HG03521 (cell line): ENCODE results near the gene GTF3C5.
"Not testable (repeated sequence)": the region's sequence is repeated elsewhere in the genome, so short reads cannot be mapped to it uniquely, and the experiment has no call there.

ENCODE experiments used
- ATAC-seq: cut with Tn5 transposase; IDR thresholded peaks from one replicate; pipeline ENCODE4 v1.9.1; 2021; ENCODE audit warnings: mild to moderate bottlenecking, moderate library complexity; ENCODE audit not compliant: unreplicated experiment

Gene GTF3C5

DNA sequence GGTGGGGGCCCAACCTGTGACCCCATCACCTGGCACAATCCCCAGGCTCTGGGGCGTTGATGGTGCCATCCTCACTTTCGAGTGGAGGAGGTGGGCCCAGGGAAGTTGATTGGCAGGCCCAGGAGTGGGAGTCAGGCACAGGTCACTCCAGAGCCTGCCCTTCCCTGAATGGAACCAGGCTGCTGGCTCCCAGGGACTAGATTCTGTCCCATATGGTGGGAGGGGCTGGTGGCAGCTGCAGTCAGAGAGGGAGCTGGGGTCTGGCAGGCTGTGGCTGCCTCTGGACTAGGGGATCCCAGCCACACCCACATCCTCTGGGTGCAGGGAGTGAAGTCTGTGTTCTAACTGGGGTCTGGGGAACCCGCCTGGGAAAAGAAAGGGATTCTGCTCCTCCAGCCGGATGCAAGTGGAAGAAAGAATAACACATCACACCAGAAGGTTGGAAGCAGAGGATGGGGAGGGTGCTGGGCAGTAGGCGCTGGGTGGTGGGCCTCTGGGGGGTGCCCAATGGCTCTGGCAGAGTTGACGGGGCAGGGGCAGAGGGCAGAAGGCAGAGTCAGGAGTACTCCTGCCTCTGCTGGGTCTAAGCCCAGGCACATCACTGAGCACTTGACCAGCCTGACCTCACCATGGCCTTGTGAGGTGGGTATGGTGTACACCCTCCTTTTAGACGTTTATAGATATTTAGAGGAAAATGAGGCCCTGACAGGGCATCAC is 56.8 kb downstream of the GTF3C5 start:
- no peak for ATAC-seq

DNA sequence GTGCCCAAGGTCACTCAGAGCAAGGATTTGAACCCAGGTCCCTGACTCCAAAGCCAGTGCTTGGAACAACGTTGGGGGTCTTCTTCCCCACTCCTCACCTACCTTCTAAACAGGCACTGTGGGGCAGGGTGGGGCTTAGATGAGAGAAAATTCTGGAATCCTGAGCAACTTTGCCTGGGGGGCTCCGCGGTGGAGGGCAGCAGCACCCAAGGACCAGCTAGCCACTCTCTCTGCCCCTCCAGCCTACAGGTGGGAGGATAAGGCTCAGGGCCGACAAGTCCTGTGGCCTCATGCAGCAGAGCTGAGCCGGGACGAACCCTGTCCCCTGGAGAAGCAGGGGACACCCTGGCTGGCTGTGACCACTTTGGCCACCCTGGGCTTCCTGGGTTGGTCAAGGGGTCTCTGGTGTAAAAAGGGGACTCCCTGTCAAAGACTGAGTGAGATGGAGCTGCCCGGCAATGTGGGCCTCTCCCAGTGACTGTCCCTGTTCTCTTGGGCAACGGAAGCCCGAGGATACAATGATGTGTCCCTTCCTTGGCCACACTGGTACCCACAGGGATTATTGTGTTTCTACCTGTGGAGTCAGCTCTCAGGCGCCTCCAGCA is 57.5 kb downstream of the GTF3C5 start:
- no peak for ATAC-seq

DNA sequence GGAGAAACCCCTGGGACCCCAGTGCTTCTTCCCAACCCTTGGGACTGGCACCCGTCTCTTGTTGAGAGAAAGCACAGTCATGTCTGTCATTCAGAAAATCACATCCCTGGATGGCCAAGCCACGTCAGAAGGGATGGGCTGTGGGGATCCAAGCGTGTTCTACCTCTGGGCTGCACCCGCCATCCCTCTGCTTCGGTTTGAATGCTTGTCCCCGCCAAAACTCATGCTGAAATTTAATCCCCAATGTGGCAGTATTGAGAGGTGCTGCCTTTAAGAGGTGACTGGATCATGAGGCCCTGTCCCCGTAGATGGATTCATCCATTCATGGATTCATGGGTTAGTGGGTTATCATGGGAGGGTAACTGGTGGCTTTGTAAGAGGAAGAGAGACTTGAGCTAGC is 58.0 kb downstream of the GTF3C5 start:
- no peak for ATAC-seq

DNA sequence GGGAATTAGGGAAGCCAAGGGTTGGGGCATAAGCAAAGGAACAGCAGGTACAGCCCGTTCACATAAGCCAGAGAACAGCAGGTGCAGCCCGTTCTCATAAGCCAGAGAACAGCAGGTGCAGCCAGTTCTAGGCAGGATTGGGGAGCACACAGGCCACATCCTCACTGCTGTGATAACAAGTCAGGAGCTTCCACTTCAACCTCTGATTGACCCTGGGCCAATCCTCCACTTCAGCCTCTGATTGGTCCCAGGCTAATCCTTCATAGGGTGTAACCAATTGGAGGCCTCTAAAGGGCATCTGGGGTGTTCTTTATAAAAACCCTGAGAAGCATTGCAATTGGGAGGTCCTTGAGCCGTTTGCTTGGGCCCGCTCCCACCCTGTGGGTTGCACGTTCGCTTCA is 58.5 kb downstream of the GTF3C5 start:
- ATAC-seq: no peak

DNA sequence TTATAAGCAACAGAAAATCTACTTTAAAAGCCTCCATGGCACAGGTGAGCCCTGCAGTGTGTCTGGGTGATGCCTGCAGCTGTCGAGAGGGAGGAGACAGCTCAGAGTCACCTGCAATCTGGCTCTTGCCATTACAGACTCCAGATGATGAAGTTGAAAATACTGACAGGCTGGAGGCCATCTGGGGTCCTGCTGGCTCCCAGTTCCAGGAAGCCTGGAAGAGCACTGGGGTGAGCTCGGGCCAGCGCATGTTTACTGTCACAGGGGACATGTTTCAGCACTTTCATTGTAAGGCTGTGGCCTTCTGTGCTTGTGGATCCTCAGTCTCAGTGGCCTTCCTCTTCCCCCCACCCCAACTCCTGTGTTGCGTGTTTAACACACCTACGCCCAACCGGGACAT is 59.4 kb downstream of the GTF3C5 start:
- ATAC-seq: no peak

DNA sequence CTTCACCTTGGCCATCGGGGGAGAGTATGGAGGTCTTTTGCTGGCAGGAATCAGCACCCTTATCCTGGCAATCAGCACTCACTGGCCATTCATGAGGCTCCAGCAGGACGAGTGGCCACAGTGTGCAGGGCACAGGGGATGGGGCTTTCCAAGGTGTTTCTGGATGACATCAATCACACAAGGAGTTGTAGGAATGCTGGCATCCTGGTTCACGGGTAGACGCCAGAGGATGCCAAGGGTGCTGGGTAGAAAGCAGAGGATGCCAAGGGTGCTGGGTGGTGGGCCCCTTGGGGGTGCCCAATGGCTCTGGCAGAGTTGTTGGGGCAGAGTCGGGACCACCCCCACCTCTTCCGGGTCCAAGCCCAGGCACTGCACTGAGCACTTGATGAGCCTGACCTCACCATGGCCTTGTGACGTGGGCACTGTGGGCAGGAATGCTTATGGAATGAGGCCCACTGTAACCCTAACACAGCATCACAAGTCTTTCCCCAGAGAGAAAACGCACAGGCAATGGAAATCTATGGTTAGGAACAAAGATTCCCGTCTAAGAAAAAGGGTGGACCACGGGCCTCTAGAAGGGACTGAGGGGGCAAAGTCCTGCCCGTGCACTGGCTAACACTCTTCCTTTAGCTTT is 60.1 kb downstream of the GTF3C5 start:
- no peak for ATAC-seq

DNA sequence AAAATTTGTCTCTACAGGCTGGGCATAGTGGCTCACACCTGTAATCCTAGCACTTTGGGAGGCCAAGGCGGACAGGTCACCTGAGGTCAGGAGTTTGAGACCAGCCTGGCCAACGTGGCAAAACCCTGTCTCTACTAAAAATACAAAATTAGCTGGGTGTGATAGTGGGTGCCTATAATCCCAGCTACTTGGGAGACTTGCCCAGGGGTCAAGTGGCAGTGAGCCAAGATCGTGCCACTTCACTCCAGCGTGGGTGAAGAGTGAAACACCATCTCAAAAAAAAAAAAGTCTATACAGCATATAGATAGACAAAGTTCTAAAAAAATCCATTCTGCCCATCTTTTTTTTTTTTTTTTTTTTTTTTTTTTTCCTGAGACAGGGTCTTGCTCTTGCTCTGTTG is 63.6 kb downstream of the GTF3C5 start:
- not testable (repeated sequence) for ATAC-seq

DNA sequence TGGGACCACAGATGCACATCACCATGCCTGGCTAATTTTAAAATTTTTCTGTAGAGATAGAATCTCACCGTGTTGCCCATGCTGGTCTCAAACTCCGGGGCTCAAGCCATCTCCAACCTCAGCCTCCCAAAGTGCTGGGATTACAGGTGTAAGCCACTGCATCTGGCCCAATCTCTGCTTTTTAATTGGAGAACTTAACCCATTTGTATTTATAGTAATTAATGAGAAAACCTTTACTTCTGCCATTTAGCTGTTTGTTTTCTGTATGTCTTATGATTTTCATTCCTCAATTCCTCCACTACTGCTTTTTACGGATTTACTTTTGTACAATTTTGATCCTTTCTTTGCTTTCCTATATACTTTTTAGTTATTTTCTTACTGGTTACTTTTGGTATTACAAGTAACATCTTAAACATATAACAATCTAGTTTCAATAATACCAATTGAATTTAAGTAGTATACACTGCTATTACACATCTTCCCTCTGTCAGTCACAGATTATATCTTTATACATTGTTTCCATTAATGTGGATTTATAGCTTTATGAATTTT is 64.1 kb downstream of the GTF3C5 start:
- no peak for ATAC-seq

DNA sequence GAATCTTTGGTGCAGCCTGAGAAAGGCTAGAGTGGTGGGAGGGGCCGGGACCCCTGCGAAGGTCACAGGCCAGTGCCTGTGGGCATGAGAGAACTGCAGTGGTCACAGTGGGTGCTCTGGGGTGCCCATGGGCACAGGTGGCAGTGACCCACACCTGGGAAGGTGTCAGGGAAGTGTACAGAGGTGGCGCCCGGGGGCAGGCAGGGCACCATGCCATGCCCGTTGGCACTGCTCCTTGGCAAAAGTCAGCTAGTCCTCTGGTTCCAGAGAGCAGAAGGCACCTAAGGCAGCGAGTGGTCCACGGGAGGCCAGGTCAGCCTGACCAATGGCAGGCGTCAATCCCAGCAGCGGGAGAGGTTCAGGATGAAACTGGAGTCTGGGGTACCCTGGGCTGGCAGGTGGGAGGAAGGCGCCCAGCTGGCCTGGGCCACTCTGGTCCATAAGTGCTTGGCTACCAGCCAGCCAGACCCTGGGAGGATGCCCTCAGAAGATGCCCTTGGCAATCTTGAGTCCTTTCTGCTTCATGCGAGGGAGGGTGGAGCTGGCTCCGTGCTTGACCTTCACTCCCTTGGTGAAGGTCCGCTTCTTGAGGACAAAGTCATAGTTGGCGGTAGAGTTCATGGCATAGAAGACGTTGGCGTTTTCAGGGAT is 67.4 kb downstream of the GTF3C5 start:
- no peak for ATAC-seq

DNA sequence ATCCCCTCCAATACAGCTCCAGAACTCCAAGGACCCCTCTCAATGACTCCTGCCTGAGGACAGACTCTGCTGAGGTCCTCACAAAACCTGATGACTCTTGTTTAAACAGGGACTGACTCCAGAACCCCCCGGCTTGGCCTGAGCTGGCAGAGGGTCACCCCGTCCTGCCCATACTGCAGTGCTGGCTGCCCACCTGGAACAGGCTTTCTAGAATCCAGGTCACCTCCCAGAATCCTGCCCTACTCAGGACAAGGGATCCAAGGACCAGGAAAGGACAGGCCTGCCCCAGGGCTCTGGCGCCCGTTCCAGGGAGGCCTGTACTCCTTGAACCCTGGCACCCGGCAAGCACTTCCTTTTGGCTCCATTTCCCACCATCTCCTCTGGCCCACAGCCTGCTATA is 68.1 kb downstream of the GTF3C5 start:
- no peak for ATAC-seq

DNA sequence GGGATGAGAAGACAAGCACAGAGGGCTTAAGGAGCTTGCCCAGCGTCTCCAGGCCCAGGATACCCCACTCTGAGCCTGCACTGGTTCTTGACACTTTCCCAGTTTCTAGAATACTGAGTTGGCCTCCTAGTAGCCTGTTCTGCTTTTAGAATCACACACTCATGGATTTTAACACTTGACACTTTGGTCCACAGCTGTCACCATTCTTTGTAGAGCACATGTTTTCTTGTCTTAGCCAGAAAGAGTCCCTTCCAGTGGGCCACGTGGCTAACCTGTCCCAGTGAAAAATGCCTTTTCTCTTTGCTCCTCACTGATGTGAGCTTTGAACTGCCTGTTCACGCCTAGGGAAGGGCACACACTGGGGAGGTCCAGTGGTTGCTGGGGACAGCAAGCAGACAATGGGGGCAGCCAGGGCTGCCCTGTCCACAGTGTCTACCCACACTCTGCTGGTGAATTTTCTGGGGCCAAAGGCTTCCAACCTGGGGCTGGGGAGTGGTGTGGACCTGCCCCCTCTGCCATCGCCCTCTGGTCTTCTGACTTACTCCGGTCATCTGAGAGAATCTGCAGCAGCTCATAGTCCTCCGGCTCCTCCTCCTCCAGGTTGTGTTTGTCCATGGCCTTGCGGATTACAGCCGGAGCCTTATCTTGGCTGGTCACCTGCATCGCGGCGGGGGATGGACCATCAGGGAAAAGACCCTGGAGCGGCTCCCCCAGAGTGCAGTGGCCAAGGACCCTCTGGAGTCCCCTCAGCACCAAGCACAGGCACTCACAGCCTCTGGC is 69.1 kb downstream of the GTF3C5 start:
- no peak for ATAC-seq

DNA sequence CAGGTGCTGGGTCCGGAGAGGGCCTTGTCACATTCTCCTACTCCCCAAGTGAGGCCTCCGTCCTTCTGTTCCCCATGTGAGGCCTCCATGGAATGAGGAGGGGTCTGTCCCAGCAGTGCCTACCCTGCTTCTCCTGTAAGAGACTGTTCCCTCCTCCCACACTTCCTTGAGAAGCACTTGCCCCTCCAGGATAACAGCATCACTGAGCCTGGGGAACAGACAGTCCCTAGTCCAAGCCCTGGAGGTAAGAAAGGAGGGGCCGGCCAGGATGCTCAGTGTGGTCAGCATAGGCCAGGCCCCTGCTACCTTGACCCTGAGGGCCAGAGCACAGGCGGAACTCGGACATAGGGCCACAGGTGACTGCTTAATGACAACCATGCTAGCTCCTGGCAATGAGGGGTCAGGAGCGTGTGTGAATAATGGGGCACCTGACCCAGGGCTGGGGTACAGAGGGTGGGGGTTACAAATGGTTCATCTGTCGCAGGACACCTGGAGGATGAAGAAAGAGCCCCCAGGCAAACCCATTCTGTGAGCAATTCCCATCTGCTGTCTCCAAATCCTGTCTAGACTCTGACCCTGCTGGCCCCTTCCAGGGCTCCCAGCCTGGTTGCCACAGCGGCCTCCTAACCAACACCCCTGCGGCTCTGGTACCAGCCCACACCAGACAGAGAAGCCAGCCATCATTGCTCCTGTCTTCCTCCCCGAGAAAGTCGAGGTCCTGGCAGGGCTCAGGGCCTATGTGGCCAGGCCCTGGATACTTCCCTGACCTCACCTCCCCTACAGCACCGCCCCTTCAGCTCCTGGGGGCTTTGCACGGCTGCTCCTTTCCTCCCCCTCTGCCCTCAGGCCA is 69.9 kb downstream of the GTF3C5 start:
- no peak for ATAC-seq

DNA sequence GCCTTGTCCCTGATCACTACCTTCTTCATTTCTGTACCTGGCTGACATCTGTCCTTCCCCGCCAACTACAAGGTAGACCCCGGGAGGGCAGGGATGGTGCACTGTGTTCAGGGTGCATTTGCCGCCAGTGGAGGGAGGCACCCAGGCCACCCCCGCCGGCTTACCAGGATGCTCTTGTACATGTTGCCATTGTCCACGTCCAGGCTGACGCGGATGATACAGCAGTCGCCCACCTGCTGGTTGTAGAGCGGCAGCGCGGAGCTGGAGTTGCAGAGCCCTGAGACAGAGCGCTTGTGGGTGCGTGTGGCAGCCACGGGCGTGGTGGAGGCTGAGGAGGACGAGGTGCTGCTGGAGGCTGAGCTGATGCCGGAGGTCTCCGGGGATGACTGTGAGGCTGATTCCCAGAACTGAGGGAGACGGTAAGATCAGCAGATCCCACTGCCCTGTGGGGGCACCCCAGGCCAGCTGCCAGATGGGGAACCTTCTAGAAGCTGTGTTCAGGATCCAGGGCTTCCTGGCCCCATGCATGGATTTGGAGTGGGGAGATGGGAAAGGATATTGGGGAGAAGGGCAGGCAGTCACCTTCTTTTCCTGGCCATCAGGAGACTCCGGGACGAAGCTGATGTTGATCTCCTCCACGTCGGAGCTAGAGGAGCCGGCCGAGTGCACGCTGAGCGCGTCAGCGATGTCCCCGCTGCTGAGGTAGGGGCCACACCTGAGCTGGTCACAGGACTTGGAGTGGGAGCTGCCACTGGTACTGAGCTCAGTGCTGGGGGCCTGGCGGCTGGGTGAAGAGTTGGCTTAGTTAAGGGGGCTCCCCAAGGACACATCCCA is 70.8 kb downstream of the GTF3C5 start:
- no peak for ATAC-seq

DNA sequence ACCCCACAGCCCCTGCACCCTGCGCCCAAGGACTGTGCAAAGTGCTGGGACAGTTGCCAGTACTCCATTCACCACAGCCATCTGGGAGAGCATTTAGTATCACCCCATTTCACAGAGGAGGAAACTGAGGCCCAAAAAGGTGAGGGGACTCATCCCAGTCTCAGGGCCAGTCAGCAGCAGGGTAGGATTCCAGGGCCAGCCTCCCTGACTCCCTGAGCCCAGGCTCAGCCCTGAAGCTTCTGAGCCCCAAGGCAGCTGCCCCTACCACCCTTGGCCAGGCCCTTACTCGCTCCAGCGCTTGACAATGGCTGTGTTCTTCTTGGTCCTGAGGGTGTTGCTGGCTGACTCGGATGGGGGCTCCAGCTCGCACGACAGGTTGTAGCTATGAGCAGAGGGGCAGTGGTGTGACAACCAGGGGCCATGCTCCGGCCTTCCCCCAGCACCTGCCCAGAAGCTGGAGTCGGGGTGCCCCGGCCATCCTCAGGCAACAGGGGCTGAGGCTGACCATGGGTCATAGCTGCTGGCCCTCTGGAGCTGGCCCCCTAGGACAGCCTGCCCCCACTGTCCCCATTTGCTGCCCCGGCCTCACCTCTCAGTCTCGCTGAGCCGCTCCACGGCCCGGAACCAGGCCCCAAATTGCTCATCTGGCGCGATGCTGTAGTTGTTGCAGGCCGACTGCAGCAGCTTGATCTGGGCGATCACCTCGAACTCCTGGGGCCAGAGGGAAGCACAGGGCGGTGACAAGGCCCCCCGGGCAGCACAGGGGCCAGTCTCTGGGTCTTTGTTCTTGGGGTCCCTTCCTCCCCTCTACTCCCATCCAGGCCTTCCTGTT is 71.6 kb downstream of the GTF3C5 start:
- ATAC-seq: no peak

DNA sequence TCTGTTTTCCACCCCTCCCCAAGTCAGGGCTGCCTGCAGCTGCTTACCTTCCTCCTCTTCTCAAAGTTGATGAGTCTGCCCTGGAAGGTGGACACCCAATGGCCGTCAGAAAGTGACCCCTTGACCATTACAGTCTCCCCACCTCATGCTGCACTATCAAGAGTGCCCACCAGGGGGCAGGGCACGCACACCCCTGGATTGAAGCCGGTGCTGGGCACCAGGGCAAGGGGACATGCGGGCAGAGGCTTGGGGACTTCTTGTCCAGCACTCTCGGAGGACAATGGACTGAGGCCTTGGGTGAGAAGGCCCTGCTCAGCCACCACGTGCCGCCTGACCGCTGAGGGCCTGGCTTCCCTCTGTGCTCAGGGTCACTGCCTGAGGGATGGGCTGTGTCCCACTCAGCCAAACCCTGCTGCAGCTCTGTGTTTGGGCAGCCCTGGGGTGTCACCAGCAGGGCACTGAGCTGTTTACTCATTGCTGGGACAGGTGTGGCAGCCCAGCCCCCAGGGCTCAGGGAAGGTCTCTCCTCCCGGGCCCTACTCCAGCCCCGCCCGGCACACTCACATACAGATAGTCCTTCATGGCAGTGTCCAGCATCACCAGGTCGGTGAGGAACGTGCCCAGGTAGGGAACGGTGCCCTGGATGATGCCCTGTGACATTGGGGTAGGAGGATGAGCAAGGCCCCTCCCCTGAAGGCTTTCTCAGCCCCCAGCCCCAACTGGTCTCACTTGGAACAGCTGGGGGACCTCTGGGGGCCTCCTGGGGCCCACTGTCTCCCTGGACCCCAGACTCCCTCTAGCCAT is 72.6 kb downstream of the GTF3C5 start:
- ATAC-seq: no peak

DNA sequence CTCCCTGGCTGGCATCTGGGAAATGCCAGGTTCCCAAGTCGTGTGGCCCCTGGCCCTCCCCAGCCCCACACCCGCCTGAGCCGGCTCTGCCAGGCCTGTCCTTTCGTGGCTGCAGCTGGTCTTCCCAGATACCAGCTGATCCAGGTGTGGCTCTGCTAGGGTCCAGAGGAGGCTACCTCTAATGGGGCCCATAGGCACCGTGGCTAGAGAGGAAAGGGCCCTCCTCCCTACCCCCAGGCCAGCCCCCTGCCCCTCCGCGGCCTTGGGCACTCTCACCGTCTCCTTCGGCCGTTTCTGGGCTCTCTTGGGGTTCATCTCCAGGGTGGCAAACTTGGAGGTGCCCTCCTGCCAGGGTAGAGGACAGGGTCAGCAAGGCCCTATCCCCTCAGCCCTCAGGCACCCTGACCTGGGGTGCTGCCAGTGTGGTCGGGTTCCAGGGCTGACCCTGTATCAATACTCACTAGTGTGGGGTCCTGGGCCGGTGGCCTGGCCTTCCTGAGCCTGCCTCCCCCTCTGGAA is 73.2 kb downstream of the GTF3C5 start:
- no peak for ATAC-seq
